ENCODE measurements around the gene MKLN1. TPM values are rescaled to one million over a fixed set of nuclear protein-coding genes. Genes with fewer than 3 reads are reported as not detected.
A peak's percentile ranks its signal among the peaks of the same experiment; 100 is the strongest.

MKLN1 gene
- total RNA-seq, 1 experiment from 2014 or later, result 34.3 TPM

DNA sequence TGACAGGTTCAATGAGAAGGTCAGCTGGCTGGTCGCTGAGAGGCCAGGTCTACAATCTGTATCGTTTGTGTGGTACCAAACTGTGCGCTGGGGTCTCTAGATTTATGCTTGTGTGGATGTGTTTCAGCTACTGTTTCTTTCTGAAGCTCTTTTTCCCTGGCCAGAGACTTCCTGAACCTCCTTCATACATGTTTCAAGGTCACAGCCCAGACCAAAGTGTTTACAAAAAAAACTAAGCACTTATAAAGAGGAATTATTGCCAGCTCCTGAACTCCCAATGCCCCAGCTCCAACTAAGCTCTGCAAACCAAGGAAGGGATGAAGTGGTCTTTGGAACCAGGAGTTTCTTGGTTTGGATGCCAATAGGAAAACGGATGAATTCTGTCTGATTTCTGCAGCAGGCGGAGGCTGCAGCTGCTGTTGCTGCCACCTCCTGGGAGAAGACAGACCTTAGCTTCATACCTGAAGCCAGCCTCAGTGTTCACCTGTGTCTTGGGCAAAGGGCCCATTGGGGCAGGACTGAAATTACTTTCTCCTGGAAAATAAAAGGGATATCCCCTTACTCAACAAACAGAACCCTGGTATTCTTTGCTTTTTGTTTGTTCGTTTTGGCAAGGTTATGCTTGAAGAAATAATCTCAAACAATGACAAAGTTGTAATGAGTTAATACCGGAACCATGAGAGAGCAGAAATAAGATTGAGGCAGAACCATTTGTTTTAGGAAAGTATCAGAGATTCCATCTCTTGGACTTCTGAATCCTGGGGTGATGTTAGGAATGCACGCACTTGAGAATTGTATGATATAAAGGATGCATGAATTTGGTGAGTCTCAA is 24.6 kb upstream of the MKLN1 start:
- H4K5ac ChIP-seq (ENCODE audit: insufficient read length, low read depth, low read length), result no peak overlapping the region
- no peaks in the 10 kb centered on the region; the same call in 1 of the 2 replicates for H3K4me1 ChIP-seq (ENCODE audit: insufficient read depth, low read length)
- no peak overlapping the region for H3K4ac ChIP-seq (ENCODE audit: low read depth, low read length)
- peaks cover 2% of the 10 kb centered on the region; the same call in 1 of the 2 replicates for H3K27me3 Mint-ChIP-seq (ENCODE audit: low read depth)
- no peak overlapping the region for H3K4me3 Mint-ChIP-seq
- H3K36me3 Mint-ChIP-seq (ENCODE audit: insufficient read depth in 1 of 3, low read depth in 3 of 3), result peaks cover 16 to 23% (median 16%) of the 10 kb centered on the region in 3 experiments
- H2BK5ac ChIP-seq (ENCODE audit: insufficient read length, low read length), result no peak overlapping the region
- no peaks in the 10 kb centered on the region for H3K79me1 ChIP-seq (ENCODE audit: insufficient read depth, low read depth, low read length, poor library complexity, severe bottlenecking)
- H3K79me2 ChIP-seq (ENCODE audit: insufficient read depth, low read length), result no peaks in the 10 kb centered on the region
- no peak overlapping the region for H4K91ac ChIP-seq (ENCODE audit: insufficient read length, low read depth, low read length)
- H3K9me3 ChIP-seq (ENCODE audit: control insufficient read depth, low read depth, low read length), result peaks cover 10% of the 10 kb centered on the region
- WGBS (ENCODE audit: extremely low coverage, insufficient read length, low lambda C conversion rate), result no CpG with 5 or more reads among the region's 8 CpGs
- H3T11ph ChIP-seq (ENCODE audit: low read length), result no peak overlapping the region
- peak; percentile 66 for DNase-seq
- 0 out of 7 replicates have a peak overlapping the region, but pooled peaks of 1 of the 3 experiments have one; percentile 39 for H3K27ac Mint-ChIP-seq
- peaks cover 26 to 30% of the 10 kb centered on the region in 2 experiments for H3K4me1 Mint-ChIP-seq
- H2AFZ ChIP-seq (ENCODE audit: low read length), result no peak overlapping the region
- no peaks in the 10 kb centered on the region for H3K23me2 ChIP-seq (ENCODE audit: insufficient read length, low read depth, low read length, poor library complexity, severe bottlenecking)
- no peak overlapping the region for H2AK5ac ChIP-seq (ENCODE audit: insufficient read length, low read length)
- no peak overlapping the region for H3K4me2 ChIP-seq (ENCODE audit: insufficient read depth, insufficient read length, low read length)
- H2BK12ac ChIP-seq (ENCODE audit: insufficient read length, low read depth, low read length), result no peak overlapping the region
- H2BK20ac ChIP-seq (ENCODE audit: low read depth, low read length, poor library complexity, severe bottlenecking), result no peak overlapping the region
- no peaks in the 10 kb centered on the region for H3K27me3 ChIP-seq (ENCODE audit: insufficient read depth, low read length)
- no peak overlapping the region for H3K14ac ChIP-seq (ENCODE audit: insufficient read depth, low read length)
- peaks cover 24 to 25% of the 10 kb centered on the region in 2 experiments for H3K9me3 Mint-ChIP-seq
- no peak overlapping the region for H3K18ac ChIP-seq (ENCODE audit: insufficient read length, low read depth, low read length)
- H4K8ac ChIP-seq (replicated peaks; ENCODE audit: insufficient read length, low read depth, low read length), result no peak overlapping the region
- TF ChIP-seq, protein P1, sequence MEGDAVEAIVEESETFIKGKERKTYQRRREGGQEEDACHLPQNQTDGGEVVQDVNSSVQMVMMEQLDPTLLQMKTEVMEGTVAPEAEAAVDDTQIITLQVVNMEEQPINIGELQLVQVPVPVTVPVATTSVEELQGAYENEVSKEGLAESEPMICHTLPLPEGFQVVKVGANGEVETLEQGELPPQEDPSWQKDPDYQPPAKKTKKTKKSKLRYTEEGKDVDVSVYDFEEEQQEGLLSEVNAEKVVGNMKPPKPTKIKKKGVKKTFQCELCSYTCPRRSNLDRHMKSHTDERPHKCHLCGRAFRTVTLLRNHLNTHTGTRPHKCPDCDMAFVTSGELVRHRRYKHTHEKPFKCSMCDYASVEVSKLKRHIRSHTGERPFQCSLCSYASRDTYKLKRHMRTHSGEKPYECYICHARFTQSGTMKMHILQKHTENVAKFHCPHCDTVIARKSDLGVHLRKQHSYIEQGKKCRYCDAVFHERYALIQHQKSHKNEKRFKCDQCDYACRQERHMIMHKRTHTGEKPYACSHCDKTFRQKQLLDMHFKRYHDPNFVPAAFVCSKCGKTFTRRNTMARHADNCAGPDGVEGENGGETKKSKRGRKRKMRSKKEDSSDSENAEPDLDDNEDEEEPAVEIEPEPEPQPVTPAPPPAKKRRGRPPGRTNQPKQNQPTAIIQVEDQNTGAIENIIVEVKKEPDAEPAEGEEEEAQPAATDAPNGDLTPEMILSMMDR (conservative IDR thresholded peaks at IDR 0.05), result peak; percentile 76
- H4K20me1 ChIP-seq (ENCODE audit: control insufficient read depth, insufficient read depth, insufficient read length), result no peaks in the 10 kb centered on the region
- H2BK120ac ChIP-seq (ENCODE audit: low read depth, low read length, poor library complexity, severe bottlenecking), result no peak overlapping the region
- no peak overlapping the region for H3K27ac ChIP-seq (ENCODE audit: insufficient read length, low read depth, low read length)
- H3K9ac ChIP-seq (ENCODE audit: extremely low read depth, insufficient read length, low read length), result no peak overlapping the region
- H3K23ac ChIP-seq (ENCODE audit: insufficient read length, low read depth, low read length), result no peak overlapping the region
- H2BK15ac ChIP-seq (ENCODE audit: low read depth, low read length), result no peak overlapping the region
- no peak overlapping the region for H3K56ac ChIP-seq (ENCODE audit: insufficient read length, low read depth, low read length)
